Measurements from ENCODE around the gene TMEM9B.

Gene TMEM9B

DNA sequence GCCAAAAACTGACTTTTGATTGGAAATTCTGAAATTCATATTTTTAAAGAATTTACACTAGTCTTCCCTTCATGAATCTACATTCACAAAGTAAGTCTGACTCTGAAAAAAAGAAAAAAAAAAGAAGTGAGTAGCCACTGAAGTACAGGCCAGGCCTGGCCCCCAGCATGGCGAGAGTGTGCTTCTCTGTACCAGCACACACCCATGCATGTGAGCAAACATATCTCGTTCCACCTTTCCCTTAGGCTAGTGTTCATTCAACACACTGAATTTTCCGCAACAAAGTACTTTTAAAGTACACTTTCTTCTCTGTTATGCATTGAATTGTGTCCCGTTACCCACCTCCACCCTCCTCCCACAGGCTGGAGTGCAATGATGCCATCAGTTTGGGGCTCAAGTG is 36.0 kb downstream of the TMEM9B start:
- no peak for DNase-seq

GRCh38 chr11:8927233-8927632 is 37.0 kb downstream of the TMEM9B start:
- no peak for DNase-seq

DNA sequence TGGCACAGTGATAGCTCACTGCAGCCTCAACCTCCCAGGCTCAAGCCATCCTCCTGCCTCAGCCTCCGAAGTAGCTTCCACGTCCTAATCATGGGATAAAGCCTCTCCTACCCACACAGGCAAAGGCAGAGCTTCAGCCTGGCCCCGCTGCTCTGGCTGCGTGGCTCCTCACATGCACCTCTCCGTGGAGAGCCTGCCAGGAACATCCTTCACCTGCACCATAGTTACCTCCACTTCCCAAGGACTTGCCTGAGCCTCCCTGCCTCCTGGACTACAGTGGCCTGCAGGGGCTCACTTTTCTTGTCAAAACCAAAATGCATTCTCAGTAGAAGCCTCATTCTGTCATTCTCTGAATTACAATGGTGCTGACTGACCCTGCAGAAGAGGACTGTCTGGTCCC is 38.0 kb downstream of the TMEM9B start:
- no peak for DNase-seq

DNA sequence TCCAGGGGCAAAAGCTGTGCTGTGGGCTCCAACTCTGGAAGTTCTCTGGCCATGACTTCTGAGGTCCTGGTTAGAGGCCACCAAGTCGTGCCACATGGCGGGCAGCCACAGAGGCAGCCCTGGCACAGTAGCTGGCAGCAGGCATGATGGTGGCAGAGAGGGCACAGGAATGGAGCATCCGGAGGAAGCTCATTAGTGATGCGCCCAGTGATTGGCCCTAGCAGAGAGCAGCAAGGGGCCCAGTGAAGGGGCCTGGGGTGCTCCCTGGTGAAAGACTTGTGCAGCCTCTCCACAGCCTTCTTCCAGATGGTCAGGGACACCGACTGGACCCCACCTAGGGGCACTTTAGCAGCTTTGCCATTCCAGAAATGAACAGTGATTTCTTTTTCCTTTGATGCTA is 38.5 kb downstream of the TMEM9B start:
- no peak for DNase-seq

DNA sequence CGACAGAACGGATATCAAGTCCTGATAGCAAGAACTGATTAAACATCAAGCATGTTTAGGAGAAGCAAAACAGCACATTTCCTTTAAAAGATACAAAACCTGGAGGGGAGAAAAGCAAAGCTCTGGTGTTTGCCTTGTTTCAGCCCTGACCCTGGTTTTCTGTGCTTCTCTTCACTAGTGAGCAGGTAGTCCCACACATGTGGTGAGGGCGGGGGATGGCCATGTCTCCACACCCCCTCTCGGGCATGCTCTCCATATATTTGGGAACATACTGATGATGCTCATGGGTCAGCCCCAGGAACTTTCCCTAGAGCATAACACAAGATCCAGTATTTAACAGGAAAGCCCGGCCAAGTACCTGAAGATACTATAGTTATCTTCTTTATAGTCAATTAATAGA is 41.6 kb downstream of the TMEM9B start:
- DNase-seq = no peak

- no peak for DNase-seq
Observed at GRCh38 chr11:8917157-8917825, 47.0 kb downstream of the TMEM9B start.

GRCh38 chr11:8914661-8915018 is 49.6 kb downstream of the TMEM9B start:
- no peak for DNase-seq

DNA sequence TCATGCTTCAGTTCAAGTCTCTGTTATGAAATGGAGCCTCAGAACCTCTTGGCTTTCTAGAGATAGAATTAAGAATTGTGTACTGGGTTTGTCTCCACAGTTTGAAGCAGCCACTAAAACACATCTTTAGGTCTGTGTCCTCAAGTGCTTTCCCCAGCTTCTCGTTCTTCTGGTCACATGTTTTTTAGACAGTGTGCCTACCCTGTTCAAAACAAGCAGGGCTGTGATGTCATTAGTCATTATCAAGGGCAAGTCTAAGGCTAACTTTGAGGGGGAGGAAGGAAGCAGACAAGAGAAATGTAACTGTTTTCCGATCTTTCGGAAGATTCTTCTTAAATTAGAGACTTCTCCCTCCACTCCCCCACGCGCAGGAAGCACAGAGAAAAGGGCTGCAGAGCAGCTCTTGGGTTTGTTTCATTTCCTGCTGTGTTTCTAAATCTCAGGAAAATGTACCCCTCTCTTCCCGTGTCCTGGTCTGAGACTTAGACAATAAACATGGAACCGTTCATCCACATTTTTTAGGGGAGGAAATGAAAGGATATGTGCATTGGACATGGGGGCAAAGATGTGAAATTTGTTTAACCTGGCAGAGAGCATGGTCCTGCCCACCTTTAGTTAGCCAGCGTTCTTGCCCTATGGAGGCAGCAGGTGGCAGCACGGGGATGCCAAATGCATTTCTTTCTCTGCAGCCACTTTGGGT is 50.1 kb downstream of the TMEM9B start:
- peak; percentile 50 to 52 for DNase-seq

GRCh38 chr11:8911029-8911823 is 53.0 kb downstream of the TMEM9B start, which contains the start of gene AKIP1:
TSS of gene AKIP1 (plus strand) at chr11:8911189. CDS start at chr11:8911450, 261 bp downstream.
- peak; percentile 83 for DNase-seq

- peak in 1 of 2 donors; percentile 36 for DNase-seq
Observed at GRCh38 chr11:8910649-8911026, 53.6 kb downstream of the TMEM9B start.

- no peak for DNase-seq
Observed at GRCh38 chr11:8908099-8908498, 56.1 kb downstream of the TMEM9B start.

- no peak for DNase-seq
Observed at GRCh38 chr11:8907116-8907515, 57.1 kb downstream of the TMEM9B start.

DNA sequence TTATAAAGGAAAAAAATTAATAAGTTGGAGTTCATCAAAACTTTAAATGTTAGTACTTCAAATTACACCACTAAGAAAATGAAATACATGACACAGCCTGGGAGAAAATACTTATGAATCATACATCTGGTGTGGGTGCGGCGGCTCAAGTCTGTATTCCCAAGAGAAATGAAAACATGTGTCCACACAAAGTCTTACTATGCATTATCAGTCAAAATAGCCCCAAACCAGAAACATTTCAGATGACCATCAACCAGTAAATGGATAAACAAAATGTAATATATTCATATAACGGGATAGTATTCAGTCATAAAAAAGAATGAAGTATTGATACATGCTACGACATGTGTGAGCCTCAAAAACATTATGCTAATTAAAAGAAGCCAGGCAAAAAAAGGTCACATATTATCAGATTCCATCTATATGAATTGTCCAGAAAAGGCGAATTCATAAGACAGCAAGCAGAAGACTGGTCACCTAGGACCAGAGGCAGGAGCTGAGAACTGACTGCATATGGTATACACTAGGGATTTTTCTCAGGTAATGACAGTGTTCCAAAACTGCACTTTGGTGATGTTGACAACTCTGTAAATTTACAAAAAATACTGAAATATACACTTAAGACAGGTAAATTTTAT is 58.6 kb downstream of the TMEM9B start:
- no peak for DNase-seq

- no peak for DNase-seq
Observed at GRCh38 chr11:8899119-8899753, 65.0 kb downstream of the TMEM9B start.
